PC-9 (cell line): ENCODE measurements around the gene STARD7. TPM values are rescaled to one million over a fixed set of nuclear protein-coding genes. Genes with fewer than 3 reads are reported as not detected.

Experiments used
- BruUV-seq: library from RNA; stranded (reverse); fragments of 400-500 nt; replicated peaks from 2 replicates; lab custom pipeline; 2021; lab: Mats Ljungman, UMichigan
- CTCF ChIA-PET: fragments of 300-600 bp; sonication (Branson Sonifier 250); formaldehyde crosslinking; loops from one replicate; lab custom pipeline; 2022; ENCODE audit warnings: antibody characterized with exemption; lab: Charles Lee
- POLR2A ChIA-PET: fragments of 300-600 bp; sonication (Branson Sonifier 250); formaldehyde crosslinking; loops from one replicate; lab custom pipeline; 2022; ENCODE audit warnings: antibody characterized with exemption; ENCODE audit not compliant: unreplicated experiment; lab: Charles Lee
- DNase-seq, 2 experiments: peaks; one replicate each; pipeline versions ENCODE4 v3.0.0 to v3.0.0-alpha.2; 2015 to 2022; ENCODE audit warnings: mixed read lengths in 1 of 2
- H2AFZ ChIP-seq: fragments of 200-600 bp; sonication (generic); 2 replicates; pipeline ENCODE4 v1.8.1; 2017; ENCODE audit warnings: antibody characterized with exemption
- H3F3A ChIP-seq: fragments of 200-600 bp; sonication (generic); 2 replicates; pipeline ENCODE4 v1.8.1; 2017; ENCODE audit warnings: antibody characterized with exemption, mild to moderate bottlenecking, low read depth; ENCODE audit not compliant: insufficient read depth
- H3K27ac ChIP-seq: fragments of 200-600 bp; sonication (generic); 2 replicates; pipeline ENCODE4 v1.6.1; 2016; ENCODE audit warnings: mixed run types
- H3K27me3 ChIP-seq: fragments of 200-600 bp; sonication (generic); 2 replicates; pipeline ENCODE4 v1.6.1; 2016; ENCODE audit warnings: low read depth, mixed run types; ENCODE audit not compliant: insufficient read depth
- H3K36me3 ChIP-seq: fragments of 200-600 bp; sonication (generic); 2 replicates; pipeline ENCODE4 v1.6.1; 2016; ENCODE audit warnings: low read depth, mixed run types
- H3K4me1 ChIP-seq: fragments of 200-600 bp; sonication (generic); replicated peaks from 2 replicates; pipeline ENCODE4 v1.6.1; 2016; ENCODE audit warnings: mixed run types; ENCODE audit not compliant: insufficient read depth
- H3K4me2 ChIP-seq: fragments of 200-600 bp; sonication (generic); 2 replicates; pipeline ENCODE4 v1.6.1; 2017; ENCODE audit warnings: mixed run types
- H3K4me3 ChIP-seq: fragments of 200-600 bp; sonication (generic); 2 replicates; pipeline ENCODE4 v1.6.1; 2016; ENCODE audit warnings: mixed run types
- H3K79me2 ChIP-seq: fragments of 200-600 bp; sonication (generic); 2 replicates; pipeline ENCODE4 v1.6.1; 2017; ENCODE audit warnings: low read depth, mixed run types
- H3K9me2 ChIP-seq: fragments of 200-600 bp; sonication (generic); 2 replicates; pipeline ENCODE4 v1.8.1; 2017; ENCODE audit warnings: mild to moderate bottlenecking; ENCODE audit not compliant: insufficient read depth
- H3K9me3 ChIP-seq: fragments of 200-600 bp; sonication (generic); 2 replicates; pipeline ENCODE4 v1.8.1; 2016; ENCODE audit warnings: low read depth; ENCODE audit not compliant: insufficient read depth
- H4K20me1 ChIP-seq: fragments of 200-600 bp; sonication (generic); 2 replicates; pipeline ENCODE4 v1.8.1; 2017; ENCODE audit not compliant: insufficient read depth
- CTCF ChIP-seq: fragments of 200-600 bp; sonication (generic); conservative IDR thresholded peaks from 2 replicates; pipeline ENCODE4 v1.6.1; 2017; ENCODE audit warnings: mixed run types, antibody characterized with exemption, mild to moderate bottlenecking, moderate library complexity
- EZH2 ChIP-seq: fragments of 200-600 bp; sonication (generic); IDR thresholded peaks from 2 replicates; pipeline ENCODE4 v1.8.0; 2017; ENCODE audit warnings: antibody characterized with exemption, low read depth
- intact Hi-C: fragments of 100-400 bp; cut with micrococcal nuclease; formaldehyde crosslinking; loops from one replicate; pipeline ENCODE4 v1.10.0; 2022; ENCODE audit not compliant: unreplicated experiment
- total RNA-seq: library from RNA; stranded (reverse); gene quantifications from 2 replicates; pipeline ENCODE4 v1.2.3, GENCODE V29; 2021

The STARD7 gene
- total RNA-seq, 1 experiment from 2014 or later = 189 TPM

GRCh38 chr2:96171831-96172230 is 36.8 kb downstream of the STARD7 start:
- Histone ChIP-seq H3K4me2 (no peak overlapping the region), H3K9me2 (no peaks in the 10 kb centered on the region), H3K4me3 (no peak overlapping the region), H2AFZ (no peak overlapping the region), H3K9me3 (peaks cover 6% of the 10 kb centered on the region), H4K20me1 (no peaks in the 10 kb centered on the region), H3K4me1 (no peaks in the 10 kb centered on the region), H3K27me3 (no peaks in the 10 kb centered on the region), H3K36me3 (no peaks in the 10 kb centered on the region), H3K79me2 (no peaks in the 10 kb centered on the region), H3K27ac (no peak overlapping the region), H3F3A (no peaks in the 10 kb centered on the region)
- TF ChIP-seq CTCF (no peak), EZH2 (no peak)
- BruUV-seq = no TSS peak
- no peak for DNase-seq
- CTCF ChIA-PET = no interaction called here
- intact Hi-C loops = loop anchor here (2.0 kb wide), 1 partner anchor 79 kb away; no protein-coding TSS in a partner anchor
- POLR2A ChIA-PET = no interaction called here

GRCh38 chr2:96170626-96171025 is 38.0 kb downstream of the STARD7 start:
- ChIA-PET CTCF (interaction anchor here (0.5 kb wide), 1 partner anchor 225 kb away, joined by 9 read pairs; no protein-coding TSS in a partner anchor), POLR2A (no interaction called here)
- no peak for TF ChIP-seq CTCF
- TF ChIP-seq EZH2 = no peak
- no TSS peak for BruUV-seq
- no peak for DNase-seq
- no peak overlapping the region for H2AFZ ChIP-seq
- H3K79me2 ChIP-seq = no peaks in the 10 kb centered on the region
- H3K4me2 ChIP-seq = no peak overlapping the region
- H3K4me1 ChIP-seq = no peaks in the 10 kb centered on the region
- H3K4me3 ChIP-seq = no peak overlapping the region
- H4K20me1 ChIP-seq = no peaks in the 10 kb centered on the region
- H3F3A ChIP-seq = no peaks in the 10 kb centered on the region
- no peak overlapping the region for H3K27ac ChIP-seq
- peaks cover 6% of the 10 kb centered on the region for H3K9me3 ChIP-seq
- H3K27me3 ChIP-seq = no peaks in the 10 kb centered on the region
- no peaks in the 10 kb centered on the region for H3K36me3 ChIP-seq
- no peaks in the 10 kb centered on the region for H3K9me2 ChIP-seq
- intact Hi-C loops = loop anchor here (2.0 kb wide), 1 partner anchor 78 kb away; no protein-coding TSS in a partner anchor

- H3K27ac ChIP-seq = no peak overlapping the region
- H3K4me2 ChIP-seq = no peak overlapping the region
- no peaks in the 10 kb centered on the region for H3K4me1 ChIP-seq
- no peaks in the 10 kb centered on the region for H3K36me3 ChIP-seq
- H3K9me3 ChIP-seq = peaks cover 6% of the 10 kb centered on the region
- no peak for DNase-seq
- H3K79me2 ChIP-seq = no peaks in the 10 kb centered on the region
- H3F3A ChIP-seq = no peaks in the 10 kb centered on the region
- TF ChIP-seq EZH2 (no peak), CTCF (no peak)
- no peak overlapping the region for H3K4me3 ChIP-seq
- no peak overlapping the region for H2AFZ ChIP-seq
- H4K20me1 ChIP-seq = no peaks in the 10 kb centered on the region
- ChIA-PET CTCF (interaction anchor here (0.5 kb wide), 1 partner anchor 224 kb away, joined by 9 read pairs; no protein-coding TSS in a partner anchor), POLR2A (no interaction called here)
- no peaks in the 10 kb centered on the region for H3K27me3 ChIP-seq
- intact Hi-C loops = loop anchor here (2.0 kb wide), 1 partner anchor 77 kb away; no protein-coding TSS in a partner anchor
- no peaks in the 10 kb centered on the region for H3K9me2 ChIP-seq
- no TSS peak for BruUV-seq
Measured at GRCh38 chr2:96169868-96170507, 38.6 kb downstream of the STARD7 start.
